ENCODE measurements around the gene COG2.

The COG2 gene

GRCh38 chr1:230611128-230611877 lies 31.0 kb upstream of the COG2 start:
- H3K4me3 ChIP-seq (ENCODE audit: low read length): no peak overlapping the region
- peaks cover 29% of the 10 kb centered on the region for H3K4me1 ChIP-seq (ENCODE audit: control insufficient read depth, low read depth, low read length)
- H3K27me3 ChIP-seq (ENCODE audit: control insufficient read depth, insufficient read depth, low read length): no peaks in the 10 kb centered on the region
- no peaks in the 10 kb centered on the region for H3K9me3 ChIP-seq (ENCODE audit: control insufficient read depth, low read depth, low read length)
- H3K27ac ChIP-seq (ENCODE audit: low read length): no peak overlapping the region
- peaks cover 39% of the 10 kb centered on the region for H3K36me3 ChIP-seq (ENCODE audit: control insufficient read depth, low read depth, low read length)
- H3K9ac ChIP-seq (ENCODE audit: low read length): no peak overlapping the region

- H3K27me3 ChIP-seq (ENCODE audit: control insufficient read depth, insufficient read depth, low read length): no peaks in the 10 kb centered on the region
- H3K36me3 ChIP-seq (ENCODE audit: control insufficient read depth, low read depth, low read length): peaks cover 35% of the 10 kb centered on the region
- H3K9me3 ChIP-seq (ENCODE audit: control insufficient read depth, low read depth, low read length): no peaks in the 10 kb centered on the region
- H3K27ac ChIP-seq (ENCODE audit: low read length): no peak overlapping the region
- H3K4me1 ChIP-seq (ENCODE audit: control insufficient read depth, low read depth, low read length): peaks cover 29% of the 10 kb centered on the region
- H3K4me3 ChIP-seq (ENCODE audit: low read length): no peak overlapping the region
- H3K9ac ChIP-seq (ENCODE audit: low read length): no peak overlapping the region
Observed at GRCh38 chr1:230611878-230612235, 30.4 kb upstream of the COG2 start.

DNA sequence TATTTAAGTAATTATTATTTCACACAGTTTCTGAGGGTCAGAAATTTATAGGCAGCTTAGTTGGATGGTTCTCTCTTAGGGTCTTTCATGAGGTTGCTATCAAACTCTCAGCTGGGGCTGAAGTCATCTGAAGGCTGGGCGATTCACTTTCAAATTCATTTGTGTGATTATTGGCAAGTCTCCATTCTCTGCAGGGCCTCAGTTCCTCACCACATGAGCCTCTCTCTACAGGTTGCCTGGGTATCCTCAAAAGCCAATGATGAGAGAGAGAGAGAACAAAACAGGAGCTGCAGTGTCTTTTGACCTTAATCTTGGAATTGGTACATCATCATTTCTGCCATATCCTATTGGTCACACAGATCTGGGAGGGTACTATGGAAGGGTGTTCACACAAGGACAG lies 29.6 kb upstream of the COG2 start:
- H3K9me3 ChIP-seq (ENCODE audit: control insufficient read depth, low read depth, low read length): no peaks in the 10 kb centered on the region
- peaks cover 27% of the 10 kb centered on the region for H3K36me3 ChIP-seq (ENCODE audit: control insufficient read depth, low read depth, low read length)
- no peaks in the 10 kb centered on the region for H3K27me3 ChIP-seq (ENCODE audit: control insufficient read depth, insufficient read depth, low read length)
- H3K27ac ChIP-seq (ENCODE audit: low read length): no peak overlapping the region
- H3K4me1 ChIP-seq (ENCODE audit: control insufficient read depth, low read depth, low read length): peaks cover 29% of the 10 kb centered on the region
- no peak overlapping the region for H3K9ac ChIP-seq (ENCODE audit: low read length)
- H3K4me3 ChIP-seq (ENCODE audit: low read length): no peak overlapping the region

DNA sequence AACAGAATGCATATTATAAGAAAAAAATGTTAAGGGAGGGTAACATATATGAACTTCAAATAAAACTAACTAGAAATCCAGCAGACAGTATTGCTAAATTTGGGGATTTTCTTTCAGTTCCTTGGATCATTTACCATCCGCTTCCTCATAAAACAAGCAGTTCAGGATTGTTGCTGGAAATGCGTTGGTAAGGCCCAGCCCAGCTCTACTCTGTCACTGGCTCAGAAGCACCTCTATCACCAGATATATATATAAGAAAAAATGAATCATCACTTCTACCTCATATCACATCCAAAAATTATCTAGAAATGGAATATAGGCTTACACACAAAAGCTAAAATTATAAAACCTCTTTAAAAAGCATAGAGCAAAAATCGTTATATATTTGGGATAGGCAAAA lies 28.2 kb upstream of the COG2 start:
- Histone ChIP-seq H3K27ac (ENCODE audit: low read length) (no peak overlapping the region), H3K4me1 (ENCODE audit: control insufficient read depth, low read depth, low read length) (peaks cover 27% of the 10 kb centered on the region), H3K9me3 (ENCODE audit: control insufficient read depth, low read depth, low read length) (no peaks in the 10 kb centered on the region), H3K4me3 (ENCODE audit: low read length) (no peak overlapping the region), H3K36me3 (ENCODE audit: control insufficient read depth, low read depth, low read length) (peaks cover 20% of the 10 kb centered on the region), H3K27me3 (ENCODE audit: control insufficient read depth, insufficient read depth, low read length) (no peaks in the 10 kb centered on the region), H3K9ac (ENCODE audit: low read length) (no peak overlapping the region)

- Histone ChIP-seq H3K9ac (ENCODE audit: low read length) (no peak overlapping the region), H3K4me1 (ENCODE audit: control insufficient read depth, low read depth, low read length) (peaks cover 7% of the 10 kb centered on the region), H3K27me3 (ENCODE audit: control insufficient read depth, insufficient read depth, low read length) (no peaks in the 10 kb centered on the region), H3K27ac (ENCODE audit: low read length) (no peak overlapping the region), H3K9me3 (ENCODE audit: control insufficient read depth, low read depth, low read length) (no peaks in the 10 kb centered on the region), H3K4me3 (ENCODE audit: low read length) (no peak overlapping the region), H3K36me3 (ENCODE audit: control insufficient read depth, low read depth, low read length) (no peaks in the 10 kb centered on the region)
Observed at GRCh38 chr1:230618537-230618936, 23.7 kb upstream of the COG2 start.

DNA sequence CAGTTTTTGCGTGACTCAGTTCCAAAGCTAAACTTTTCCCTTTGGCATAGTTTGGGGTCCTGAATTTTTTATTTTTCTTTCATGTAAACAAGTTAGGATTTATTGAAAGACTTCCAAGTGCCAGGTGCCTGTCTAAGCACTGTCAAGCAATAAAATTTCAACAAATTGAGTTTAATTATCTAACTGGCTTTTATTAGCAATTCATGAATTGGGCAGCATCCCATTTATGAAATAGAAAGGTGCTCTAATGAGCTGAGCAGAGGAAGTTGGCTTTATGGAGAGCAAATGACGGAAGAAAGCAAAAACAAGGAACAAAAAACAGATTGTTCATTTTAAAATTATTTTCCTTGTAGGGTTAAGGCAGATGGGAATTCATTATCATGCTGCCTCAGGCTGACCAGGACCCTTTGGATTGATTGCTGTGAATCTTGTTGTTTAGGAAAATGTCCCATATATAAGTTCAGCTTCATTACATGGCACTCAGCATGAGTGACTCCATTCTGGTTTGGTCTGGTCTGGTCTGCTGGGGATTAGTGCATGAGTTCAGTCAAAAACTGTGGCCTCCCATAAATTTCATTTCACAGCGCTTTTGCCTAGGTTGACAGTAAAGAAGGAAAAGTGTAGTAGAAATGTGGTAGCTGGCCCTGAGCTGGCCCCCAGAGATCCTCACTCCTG lies 21.5 kb upstream of the COG2 start:
- Histone ChIP-seq H3K27ac (ENCODE audit: low read length) (no peak overlapping the region), H3K9ac (ENCODE audit: low read length) (no peak overlapping the region), H3K9me3 (ENCODE audit: control insufficient read depth, low read depth, low read length) (no peaks in the 10 kb centered on the region), H3K27me3 (ENCODE audit: control insufficient read depth, insufficient read depth, low read length) (no peaks in the 10 kb centered on the region), H3K4me3 (ENCODE audit: low read length) (no peak overlapping the region), H3K4me1 (ENCODE audit: control insufficient read depth, low read depth, low read length) (peaks cover 7% of the 10 kb centered on the region), H3K36me3 (ENCODE audit: control insufficient read depth, low read depth, low read length) (no peaks in the 10 kb centered on the region)

DNA sequence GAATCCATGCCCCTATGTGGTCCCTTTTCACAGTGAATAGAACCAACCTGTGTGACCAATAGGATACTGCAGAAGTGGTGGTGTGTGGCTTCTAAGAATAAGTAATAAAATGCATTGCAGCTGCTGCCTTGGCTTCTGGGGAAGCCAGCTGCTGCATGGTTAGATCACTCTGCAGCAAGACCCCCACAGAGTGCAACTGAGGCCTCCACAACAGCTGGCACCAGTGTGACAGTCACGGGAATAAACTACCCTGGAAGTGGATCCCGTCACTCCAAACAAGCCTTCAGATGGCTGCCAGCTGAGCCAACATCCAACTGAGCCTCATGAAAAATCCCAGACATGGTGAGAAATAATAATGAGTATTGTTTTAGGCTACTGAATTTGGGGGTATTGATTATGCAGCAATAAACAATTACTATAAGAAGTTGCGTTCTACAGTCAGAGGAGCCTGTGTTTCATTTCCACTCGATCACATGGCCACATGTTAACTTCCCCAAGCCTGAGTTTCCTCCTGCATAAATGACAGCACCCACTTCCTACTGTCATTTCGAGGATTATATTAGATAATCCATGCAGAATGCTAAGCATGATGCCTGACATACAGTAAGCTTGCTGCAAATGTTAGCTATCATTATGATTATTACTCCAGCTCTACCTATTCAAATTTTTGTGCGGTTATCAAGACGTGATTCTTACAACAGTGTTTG lies 20.8 kb upstream of the COG2 start:
- Histone ChIP-seq H3K4me3 (ENCODE audit: low read length) (no peak overlapping the region), H3K9me3 (ENCODE audit: control insufficient read depth, low read depth, low read length) (no peaks in the 10 kb centered on the region), H3K9ac (ENCODE audit: low read length) (no peak overlapping the region), H3K27me3 (ENCODE audit: control insufficient read depth, insufficient read depth, low read length) (no peaks in the 10 kb centered on the region), H3K4me1 (ENCODE audit: control insufficient read depth, low read depth, low read length) (peaks cover 7% of the 10 kb centered on the region), H3K27ac (ENCODE audit: low read length) (no peak overlapping the region), H3K36me3 (ENCODE audit: control insufficient read depth, low read depth, low read length) (no peaks in the 10 kb centered on the region)

DNA sequence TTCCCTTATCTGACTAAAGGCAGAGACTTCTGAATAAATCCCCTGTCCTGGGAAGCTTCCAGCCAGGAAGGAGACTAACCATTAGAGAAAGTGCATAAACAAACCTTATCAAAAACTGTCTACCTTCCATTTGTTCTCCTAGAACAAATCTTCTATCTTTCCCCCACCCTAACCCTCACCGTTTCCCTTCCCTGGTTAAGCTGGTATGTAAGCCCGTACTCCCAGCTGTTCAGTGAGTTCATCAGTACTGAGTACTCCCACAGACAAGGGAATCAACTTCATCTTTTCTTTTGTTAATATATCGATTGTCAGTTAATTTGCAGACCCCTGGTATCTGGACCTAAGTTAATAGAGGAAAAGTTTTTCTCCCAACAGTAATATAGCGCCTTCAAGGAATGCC lies 20.1 kb upstream of the COG2 start:
- Histone ChIP-seq H3K36me3 (ENCODE audit: control insufficient read depth, low read depth, low read length) (no peaks in the 10 kb centered on the region), H3K27ac (ENCODE audit: low read length) (no peak overlapping the region), H3K27me3 (ENCODE audit: control insufficient read depth, insufficient read depth, low read length) (no peaks in the 10 kb centered on the region), H3K9ac (ENCODE audit: low read length) (no peak overlapping the region), H3K4me1 (ENCODE audit: control insufficient read depth, low read depth, low read length) (peaks cover 7% of the 10 kb centered on the region), H3K9me3 (ENCODE audit: control insufficient read depth, low read depth, low read length) (no peaks in the 10 kb centered on the region), H3K4me3 (ENCODE audit: low read length) (no peak overlapping the region)

DNA sequence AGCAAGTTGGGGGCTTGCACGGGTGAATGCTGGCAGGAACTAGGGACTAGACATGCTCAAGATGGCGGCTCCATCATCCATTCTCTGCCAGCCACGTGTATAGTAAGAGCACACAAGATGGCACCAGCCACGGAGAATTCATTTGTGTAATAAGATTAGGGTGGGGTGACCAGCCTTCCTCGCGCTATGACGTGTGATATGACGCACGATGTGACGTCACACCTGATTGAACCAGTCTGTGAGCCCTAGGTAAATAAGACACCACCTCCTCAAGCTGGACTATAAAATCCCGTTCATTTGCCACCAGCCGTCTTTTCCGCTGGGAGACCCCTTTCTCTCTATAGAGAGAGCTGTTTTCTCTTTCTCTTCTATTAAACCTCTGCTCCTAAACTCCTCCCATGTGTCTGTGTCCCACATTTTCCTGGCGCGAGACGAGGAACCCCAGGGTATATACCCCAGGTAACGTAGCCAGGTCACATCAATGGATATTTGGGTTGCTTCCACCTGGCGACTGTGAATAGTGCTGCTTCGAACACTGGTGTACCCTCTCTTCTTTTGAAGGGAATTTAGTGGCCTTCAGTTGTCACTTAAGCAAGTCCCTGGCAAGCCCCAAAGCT lies 18.1 kb upstream of the COG2 start:
- Histone ChIP-seq H3K9me3 (ENCODE audit: control insufficient read depth, low read depth, low read length) (no peaks in the 10 kb centered on the region), H3K4me1 (ENCODE audit: control insufficient read depth, low read depth, low read length) (peaks cover 7% of the 10 kb centered on the region), H3K36me3 (ENCODE audit: control insufficient read depth, low read depth, low read length) (no peaks in the 10 kb centered on the region), H3K9ac (ENCODE audit: low read length) (no peak overlapping the region), H3K27ac (ENCODE audit: low read length) (no peak overlapping the region), H3K4me3 (ENCODE audit: low read length) (no peak overlapping the region), H3K27me3 (ENCODE audit: control insufficient read depth, insufficient read depth, low read length) (no peaks in the 10 kb centered on the region)

DNA sequence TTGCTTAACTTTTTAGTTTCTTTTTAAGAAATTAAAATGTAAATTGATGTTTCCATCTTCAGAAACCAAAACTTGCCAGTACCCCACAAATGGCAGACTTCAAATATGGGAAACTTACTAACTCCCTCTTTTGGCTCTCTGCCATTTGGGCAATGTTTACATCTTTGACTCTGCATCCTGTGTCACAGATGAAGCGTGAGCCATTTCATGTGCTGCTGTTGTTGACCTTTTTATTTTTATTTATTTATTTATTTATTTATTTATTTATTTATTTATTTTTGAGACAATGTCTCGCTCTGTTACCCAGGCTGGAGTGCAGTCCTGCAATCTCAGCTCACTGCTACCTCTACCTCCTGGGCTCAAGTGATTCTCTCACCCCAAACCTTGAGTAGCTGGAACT lies 16.0 kb upstream of the COG2 start:
- Histone ChIP-seq H3K9me3 (ENCODE audit: control insufficient read depth, low read depth, low read length) (no peaks in the 10 kb centered on the region), H3K4me3 (ENCODE audit: low read length) (no peak overlapping the region), H3K4me1 (ENCODE audit: control insufficient read depth, low read depth, low read length) (no peaks in the 10 kb centered on the region), H3K27me3 (ENCODE audit: control insufficient read depth, insufficient read depth, low read length) (no peaks in the 10 kb centered on the region), H3K36me3 (ENCODE audit: control insufficient read depth, low read depth, low read length) (no peaks in the 10 kb centered on the region), H3K27ac (ENCODE audit: low read length) (no peak overlapping the region), H3K9ac (ENCODE audit: low read length) (no peak overlapping the region)

- Histone ChIP-seq H3K4me1 (ENCODE audit: control insufficient read depth, low read depth, low read length) (no peaks in the 10 kb centered on the region), H3K27ac (ENCODE audit: low read length) (no peak overlapping the region), H3K27me3 (ENCODE audit: control insufficient read depth, insufficient read depth, low read length) (no peaks in the 10 kb centered on the region), H3K4me3 (ENCODE audit: low read length) (no peak overlapping the region), H3K9ac (ENCODE audit: low read length) (no peak overlapping the region), H3K9me3 (ENCODE audit: control insufficient read depth, low read depth, low read length) (no peaks in the 10 kb centered on the region), H3K36me3 (ENCODE audit: control insufficient read depth, low read depth, low read length) (no peaks in the 10 kb centered on the region)
Observed at GRCh38 chr1:230627767-230628166, 14.5 kb upstream of the COG2 start.
